NCI-H510A treated with DMSO at 0.1 percent for 48 hours (cell line): ENCODE data around the gene AAMP.

Experiments used
- DNase-seq: peaks from one replicate; lab custom pipeline; 2025; lab: John Stamatoyannopoulos, UW

The AAMP gene

DNA sequence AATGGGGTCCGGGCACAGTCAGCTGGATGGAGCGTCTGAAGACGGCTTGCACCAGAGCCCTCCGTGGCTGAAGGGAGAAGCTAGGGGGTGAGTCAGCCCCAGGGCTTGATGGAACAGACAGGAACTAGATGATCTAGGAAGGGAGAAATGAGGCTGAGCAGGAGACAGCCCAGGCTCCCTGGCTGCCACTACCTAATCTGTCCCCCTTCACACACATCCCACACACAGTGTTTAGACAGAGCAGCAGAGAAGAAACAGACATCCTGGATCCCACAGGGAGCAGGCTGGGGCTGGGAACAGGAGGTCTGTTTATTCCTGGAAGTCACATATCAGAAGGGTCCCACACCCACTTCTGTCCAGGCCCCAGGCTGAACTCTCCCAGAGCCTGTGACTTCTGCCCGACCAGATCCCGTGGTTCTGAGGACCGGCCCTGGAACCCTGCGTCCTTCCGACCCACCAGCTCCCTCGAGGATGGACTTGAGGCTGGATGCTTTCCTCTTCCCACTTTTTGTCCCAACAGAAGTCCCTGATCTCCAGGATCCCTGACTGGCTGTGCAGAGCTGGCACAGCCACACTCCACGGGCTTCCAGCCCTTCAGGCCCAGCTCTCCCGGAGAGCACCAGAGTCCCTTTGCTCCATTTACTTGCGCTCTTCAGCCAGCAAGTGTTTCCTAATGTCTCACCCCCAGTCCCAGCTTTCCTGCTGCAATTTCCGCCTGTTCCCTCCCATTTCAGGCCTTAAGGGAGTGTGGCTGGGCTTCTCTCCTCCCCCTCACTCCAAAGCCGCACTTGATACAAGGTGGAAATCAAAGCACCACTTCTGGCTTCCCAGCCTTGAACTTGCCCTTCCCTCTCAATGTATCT is 10.6 kb downstream of the AAMP start:
- no peak for DNase-seq

DNA sequence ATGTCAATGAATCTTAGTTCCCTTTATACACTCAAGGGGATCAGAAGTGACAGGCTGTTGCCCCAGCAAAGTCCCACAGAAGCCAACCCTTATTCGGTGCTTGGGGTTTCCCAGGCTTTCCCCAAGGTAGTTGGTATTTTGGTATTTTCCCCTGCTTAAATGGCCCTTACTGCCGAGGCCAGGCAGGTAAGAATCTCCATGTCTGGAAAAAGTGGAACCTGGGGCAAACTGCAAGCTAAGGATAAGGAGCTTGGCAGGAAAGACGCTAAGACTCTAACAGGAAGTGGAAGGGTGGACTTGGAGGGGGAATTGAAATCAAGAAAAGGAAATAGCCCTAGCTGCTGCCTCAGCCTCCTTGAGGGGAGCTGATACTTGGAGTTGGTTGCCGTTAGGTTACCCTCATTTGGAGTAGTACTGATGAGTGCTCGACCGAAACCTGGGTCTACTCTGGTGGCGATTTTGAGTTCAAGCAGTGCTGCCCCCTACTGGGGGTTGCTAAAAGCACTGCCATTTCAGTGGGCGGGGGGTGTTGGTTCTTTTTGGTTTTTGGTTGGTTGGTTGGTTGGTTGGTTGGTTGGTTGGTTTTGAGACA is 12.5 kb downstream of the AAMP start:
- peak; percentile 19 for DNase-seq

DNA sequence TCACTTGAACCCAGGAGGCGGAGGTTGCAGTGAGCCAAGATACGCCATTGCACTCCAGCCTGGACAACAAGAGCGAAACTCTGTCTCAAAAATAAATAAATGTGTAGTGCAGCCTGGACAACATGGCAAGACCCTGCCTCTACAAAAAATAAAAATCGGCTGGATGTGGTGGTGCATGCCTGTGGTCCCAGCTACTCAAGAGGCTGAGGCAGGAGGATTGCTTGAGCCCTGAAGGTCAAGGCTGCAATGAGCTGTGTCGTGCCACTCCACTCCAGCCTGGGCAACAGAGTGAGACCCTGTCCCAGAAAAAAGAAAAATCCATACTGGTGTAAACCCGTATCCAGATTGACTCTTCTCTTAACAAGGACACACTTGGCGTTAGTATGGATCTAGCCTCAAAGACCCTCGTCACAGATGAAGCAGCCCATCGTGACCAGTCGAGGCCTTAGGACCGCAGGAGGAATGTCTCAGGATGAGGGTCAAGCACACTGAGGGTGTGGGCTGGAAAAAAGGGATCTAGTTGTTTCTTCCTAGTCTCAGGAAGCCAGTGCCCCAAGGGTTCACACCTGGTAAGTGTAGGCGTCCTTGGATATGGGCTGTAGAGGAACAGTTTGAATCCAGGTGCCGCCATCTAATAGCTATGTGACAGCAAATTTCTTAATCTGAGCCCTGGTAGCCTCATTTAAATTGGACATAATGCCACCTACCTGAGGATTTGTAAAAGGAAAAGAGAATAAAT is 13.2 kb downstream of the AAMP start:
- no peak for DNase-seq

DNA sequence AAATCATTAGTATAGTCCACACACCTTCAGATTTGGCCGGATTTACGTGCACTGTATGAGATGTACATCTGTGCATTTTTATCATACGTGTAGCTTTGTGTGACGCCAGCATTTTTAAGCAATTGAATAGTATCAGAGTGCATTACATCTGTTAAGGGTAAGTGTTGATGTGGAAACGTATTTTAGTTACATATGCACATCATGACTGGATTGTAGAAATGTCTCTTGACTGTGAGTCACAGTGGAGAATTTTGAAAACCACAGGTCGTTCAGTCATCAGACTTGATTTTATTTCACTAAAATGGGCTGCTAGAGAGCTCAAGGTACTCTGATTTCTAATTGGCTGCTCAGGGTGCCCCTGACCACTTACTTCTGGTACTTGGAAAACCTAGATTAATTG is 14.5 kb downstream of the AAMP start:
- DNase-seq = no peak

DNA sequence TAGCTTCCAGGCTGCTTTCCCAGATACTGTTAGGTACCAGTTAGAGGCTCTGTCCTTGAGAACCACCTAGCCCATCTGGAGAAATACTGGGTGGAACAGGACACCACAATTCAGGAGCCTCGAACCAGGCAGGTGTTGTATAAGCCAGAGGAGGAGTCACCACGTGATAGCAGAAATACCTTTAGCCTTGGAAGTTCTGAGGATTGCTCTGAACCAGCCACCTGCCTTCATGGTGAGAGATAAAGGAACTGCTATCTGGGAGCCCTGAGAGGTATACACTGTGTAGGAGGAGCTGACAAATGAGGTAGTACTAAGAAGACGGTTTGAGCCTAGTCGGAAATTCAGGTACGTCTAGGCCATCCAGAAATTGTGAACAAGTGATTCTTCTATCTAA is 16.7 kb downstream of the AAMP start:
- no peak for DNase-seq

DNA sequence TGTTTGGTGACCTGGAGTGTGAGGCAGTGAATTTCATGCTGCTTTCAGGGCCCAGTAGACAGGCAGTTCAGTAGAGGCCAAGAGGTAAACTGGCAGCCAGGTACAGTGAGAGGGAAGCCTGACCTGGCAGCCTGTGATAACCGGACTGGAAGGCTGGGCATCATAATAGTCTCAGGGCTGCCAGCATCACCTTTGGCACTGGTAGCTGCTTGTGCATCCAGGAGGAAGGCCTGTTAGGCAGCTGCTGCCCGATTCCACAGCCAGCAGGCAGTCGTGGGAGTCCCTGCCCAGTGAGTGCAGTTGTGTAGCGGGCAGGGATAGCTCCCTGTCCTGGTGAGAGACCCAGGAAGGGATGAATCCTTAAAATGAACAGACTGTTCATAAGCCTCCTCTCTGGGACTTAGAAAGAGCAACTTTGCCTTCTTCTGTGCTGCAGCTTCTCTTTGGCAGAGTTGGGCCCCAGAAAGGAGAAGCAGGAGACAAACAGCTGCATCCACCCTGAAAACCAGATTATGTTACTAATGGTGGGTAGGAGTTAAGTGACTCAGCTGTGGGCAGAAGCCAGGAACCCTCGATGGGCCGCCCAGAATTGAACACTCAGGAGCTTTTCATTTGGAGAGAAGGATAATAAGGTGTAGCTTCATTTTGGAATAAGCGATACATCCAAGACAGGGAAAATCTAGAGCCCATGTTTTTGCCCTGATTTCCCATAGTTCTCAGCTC is 17.3 kb downstream of the AAMP start:
- no peak for DNase-seq

DNA sequence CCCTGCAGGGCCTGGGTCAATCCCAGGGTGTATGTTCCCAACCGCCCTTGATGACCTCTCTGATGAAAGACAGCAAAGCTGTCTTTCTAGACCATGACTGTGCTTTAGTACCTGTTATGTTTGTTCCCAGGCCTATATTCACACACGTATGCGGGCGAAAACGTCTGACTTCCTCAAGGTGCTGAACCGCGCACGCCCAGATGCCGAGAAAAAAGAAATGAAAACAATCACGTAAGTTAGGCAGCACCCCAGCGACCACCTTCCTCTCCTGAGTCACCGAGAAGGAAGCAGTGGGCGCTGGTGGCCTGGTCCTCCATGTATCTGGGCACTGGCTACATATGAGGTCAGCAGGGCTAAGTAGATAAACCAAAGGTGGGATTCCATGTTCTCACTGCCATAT is 20.2 kb downstream of the AAMP start:
- no peak for DNase-seq

DNA sequence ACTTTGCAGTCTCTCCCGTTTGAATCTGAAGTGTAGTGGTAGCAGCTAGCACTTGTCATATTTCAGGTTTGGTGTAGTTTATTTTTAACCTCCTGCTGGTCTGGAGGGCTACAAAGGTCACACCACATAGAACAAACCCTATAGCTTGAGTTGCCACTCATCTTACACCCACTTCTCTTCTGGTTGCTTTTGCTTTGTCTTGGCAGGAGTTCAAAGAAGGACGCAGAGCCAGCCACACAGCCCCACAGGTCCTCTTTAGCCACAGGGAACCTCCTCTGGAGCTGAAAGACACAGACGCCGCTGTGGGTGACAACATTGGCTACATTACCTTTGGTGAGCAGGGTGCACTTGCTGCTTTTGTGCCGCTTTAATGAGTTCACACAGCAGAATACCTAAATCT is 24.7 kb downstream of the AAMP start:
- peak; percentile 6 for DNase-seq

DNA sequence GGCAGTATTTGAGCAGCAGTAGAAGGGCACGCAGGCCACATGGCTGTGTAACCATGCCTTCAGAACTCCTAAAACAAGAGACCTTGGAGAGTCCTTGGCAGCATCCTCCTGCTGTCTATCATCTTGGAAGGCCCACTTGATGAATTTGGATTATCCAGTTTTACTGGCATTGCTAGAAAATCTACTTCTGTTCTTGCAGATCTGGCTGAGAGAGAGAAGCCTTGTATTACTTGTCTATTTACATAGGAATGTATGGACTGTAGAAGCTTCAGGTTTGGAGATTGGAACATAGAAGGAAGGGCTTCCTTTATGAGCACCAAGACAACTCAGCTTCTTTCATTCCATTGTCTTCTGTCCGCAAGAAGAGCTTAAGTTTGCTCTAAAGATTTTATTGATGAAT is 25.3 kb downstream of the AAMP start:
- DNase-seq = no peak

DNA sequence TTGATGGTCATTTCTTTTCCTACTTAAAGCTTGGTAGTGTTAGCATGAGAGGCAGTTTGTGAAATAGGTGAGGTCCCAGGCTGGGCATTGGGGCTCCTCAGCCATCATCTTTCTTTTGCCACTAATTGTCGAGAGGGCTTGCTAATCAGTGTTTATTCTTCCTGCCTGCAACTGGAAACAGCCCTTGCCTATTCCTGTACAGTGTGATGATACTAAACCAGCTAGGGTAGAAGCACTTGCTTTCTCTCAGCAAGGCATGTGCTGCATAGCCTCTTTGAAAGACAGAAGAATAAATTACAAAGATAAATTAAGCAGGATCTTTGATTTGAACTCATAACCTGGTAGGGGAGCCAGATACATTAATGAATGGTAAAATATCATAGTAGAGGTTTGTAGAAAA is 25.7 kb downstream of the AAMP start:
- no peak for DNase-seq

DNA sequence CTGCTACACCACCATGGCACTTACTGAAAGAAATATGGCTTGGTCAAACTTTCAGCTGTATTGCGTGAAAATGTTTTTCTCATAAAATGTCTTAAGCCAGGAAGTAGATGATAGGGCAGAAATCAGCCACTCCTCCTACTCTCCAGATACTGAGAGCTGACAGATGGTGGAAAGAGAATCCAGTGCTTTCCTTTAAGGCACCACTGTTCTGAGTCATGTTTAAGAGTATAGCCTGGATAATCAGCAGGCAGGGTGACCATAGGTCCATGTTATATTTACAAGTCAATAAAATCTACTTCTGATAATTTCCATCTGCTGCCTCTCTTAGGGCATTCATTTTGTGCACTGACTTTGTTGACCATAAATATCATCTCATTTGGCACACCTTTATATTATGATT is 31.1 kb downstream of the AAMP start:
- DNase-seq = no peak

DNA sequence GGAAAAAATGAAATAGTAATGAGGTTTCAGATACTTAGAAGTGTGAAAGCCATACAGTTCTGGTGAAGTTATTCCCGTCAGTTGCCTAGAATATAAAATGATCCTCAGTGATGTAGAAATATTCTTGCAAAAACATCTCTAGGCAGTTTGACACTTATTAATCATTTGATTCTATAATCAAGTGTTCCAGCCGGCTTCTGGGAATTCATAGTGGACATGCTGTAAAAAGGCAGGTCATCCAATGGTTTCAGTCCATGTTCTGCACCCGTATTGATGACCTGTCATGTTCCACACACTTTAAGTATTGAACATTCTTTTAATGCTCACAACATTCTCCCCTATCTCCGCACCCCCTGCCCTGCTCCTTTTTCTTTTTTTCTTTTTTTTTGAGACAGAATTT is 33.1 kb downstream of the AAMP start:
- DNase-seq = no peak

DNA sequence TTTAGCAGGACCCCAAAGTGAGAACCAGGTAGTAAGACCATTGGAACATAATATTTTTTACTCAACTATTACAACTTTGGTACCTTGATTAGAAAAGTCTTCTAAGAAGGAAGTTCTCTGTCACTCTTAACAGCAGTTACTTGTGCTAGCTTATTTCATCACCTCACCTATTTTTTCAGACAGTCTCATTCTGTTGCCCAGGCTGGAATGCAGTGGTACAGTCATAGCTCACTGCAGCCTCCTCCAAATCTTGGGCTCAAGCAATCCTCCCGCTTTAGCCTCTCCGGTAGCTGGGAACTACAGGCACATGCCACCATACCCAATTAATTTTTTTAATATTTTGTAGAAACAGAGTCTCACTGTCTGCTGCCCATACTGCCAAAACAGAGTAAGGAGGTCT is 34.9 kb downstream of the AAMP start:
- DNase-seq = no peak

DNA sequence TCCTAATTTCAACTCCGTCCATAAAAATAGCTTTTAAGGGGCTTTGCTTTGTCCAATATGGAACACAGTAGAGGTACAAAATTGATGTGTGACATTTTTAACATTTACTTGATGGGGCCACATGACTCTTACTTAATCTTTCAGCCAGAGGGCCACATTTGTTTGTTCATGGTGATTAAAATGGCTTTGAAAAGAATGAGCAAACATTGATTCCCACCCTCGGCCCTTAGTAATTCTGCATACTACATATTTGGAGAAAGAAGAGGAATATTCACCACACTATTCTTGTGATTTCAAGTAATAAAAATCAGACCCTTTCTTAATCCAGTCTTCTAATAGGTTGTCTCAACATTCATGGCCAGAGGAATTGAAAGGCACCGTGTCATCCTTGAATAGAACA is 35.4 kb downstream of the AAMP start:
- no peak for DNase-seq

DNA sequence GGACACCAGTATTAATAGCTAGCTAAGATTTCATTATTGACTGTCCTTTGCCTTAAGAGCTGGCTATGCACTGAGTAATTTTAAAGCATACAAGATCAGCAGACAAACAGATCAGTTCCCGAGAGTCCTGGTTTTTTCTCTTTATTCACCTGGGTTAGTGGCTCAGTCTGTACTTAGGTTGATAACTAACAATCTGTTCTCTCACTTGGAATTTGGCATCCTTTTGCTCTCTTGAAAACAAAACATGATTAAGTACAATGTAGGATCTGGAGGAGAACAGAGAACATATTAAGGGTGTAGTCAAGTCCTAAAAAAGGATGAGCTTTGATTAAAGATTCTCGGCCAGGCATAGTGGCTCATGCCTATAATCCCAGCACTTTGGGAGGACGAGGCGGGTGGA is 36.4 kb downstream of the AAMP start:
- DNase-seq = no peak

DNA sequence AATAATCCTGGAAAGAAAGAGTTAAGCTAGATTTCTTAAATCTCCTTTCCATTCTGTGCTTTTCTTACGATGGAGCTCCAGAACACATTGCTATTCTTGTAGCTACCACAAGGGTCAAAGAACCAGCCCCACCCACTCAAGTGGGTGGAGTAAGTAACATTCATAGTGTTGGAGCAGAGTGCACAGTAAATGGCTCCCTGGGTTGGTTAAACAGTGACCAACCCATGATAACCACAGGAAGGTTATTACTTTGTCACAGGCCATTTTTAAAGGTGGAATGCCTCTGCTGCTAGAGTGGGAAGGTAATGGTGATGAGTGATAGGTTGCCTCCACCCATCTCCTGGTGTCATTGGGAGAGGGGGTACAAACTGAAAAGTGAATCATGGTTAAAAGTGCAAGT is 39.1 kb downstream of the AAMP start:
- no peak for DNase-seq

DNA sequence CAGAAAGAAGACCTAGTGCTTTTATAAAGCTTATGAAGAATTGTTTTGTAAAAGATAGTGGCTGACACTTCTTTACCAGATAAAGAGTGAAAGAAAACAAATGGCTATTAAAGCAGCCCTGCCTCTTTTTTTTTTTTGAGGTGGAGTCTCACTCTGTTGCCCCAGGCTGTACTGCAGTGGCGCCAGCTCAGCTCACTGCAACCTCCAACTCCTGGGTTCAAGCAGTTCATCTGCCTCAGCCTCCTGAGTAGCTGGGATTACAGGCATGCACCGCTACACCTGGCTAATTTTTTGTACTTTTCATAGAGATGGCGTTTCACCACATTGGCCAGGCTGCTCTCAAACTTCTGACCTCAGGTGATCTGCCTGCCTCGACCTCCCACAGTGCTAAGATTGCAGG is 40.1 kb downstream of the AAMP start:
- no peak for DNase-seq

DNA sequence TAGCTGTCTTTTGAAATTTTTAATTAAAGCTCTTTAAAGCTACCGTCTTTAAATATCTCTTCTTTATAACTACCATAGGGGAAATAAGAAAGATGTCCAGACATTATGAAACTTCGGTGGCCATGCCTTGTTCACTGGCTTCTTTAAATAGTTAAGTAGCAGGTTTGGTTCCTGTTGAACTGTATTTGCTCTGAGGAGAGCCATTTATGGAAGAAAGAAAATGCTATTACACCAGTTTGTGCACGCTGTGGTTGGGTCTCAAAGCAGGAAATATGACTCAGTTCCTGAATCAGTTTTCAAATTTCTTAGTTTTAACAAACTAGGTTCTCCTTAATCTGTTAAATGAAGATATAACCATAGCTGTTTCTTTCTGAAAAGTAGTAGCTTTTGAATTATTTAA is 40.7 kb downstream of the AAMP start:
- DNase-seq = no peak

DNA sequence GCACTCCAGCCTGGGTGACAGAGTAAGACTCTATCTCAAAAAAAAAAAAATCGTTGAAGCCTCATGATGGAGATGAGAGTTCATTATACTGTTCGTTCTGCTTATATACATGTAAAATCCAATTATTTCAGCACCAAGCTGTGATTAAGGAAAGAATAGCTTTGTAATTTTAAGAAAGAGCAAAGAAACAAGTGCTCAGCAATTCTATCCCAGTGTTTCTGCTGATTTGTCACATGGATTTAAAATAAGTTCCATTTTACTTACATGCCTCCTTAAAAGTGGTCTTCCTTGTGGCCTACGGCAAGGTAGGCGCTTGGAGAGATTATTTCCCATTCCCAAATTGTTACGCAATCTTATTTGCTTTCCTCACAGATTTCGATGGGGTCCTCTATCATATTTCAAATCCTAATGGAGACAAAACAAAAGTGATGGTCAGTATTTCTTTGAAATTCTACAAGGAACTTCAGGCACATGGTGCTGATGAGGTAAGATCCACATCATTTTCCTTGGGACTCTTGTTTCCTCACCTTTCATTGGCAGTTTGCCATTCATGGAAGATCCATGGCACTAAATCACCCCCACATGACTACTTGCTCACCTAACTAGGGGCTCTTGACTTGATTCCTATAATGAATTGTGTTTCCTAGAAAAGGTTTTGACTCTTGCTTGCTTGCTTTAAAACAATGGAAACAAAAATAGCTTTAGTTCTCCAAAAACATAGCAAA is 41.4 kb downstream of the AAMP start:
- no peak for DNase-seq

DNA sequence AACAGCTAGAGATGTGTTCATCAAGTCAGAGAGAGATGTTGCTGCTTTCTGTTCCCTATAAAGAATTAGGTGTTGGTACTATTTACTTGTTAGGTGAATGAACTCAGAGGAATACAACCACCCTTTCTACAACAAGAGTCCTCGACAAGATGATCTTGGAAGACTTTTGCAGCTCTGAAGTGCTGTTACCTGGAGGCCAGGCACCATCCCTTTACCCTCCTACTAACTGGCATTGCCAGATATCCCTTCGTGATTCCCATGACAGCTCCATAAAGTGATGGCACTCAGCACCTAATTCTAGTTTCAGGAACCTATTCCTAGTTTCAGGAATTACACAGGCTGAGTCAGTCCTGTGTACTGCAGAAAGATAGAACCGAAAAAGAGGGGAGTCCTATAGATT is 43.0 kb downstream of the AAMP start:
- no peak for DNase-seq

DNA sequence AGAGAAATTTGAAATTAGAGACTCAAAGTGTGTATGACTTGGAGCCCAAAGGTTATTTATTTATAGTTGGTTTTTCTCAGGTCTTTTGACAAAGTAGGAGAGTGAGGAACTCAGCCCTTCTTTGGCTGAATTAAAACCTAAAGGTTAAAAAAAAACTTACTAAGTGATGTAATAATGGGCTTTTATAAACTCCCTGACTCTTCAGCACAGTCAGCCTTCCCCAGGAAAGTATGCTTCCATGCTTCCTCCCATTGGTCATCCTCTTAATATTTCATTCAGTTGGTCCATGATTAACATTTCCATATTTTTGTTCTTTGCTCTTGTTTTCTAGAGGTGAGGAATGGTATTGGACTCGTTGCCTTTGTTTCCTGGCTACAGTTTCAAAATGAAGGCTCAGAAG is 45.8 kb downstream of the AAMP start:
- no peak for DNase-seq

DNA sequence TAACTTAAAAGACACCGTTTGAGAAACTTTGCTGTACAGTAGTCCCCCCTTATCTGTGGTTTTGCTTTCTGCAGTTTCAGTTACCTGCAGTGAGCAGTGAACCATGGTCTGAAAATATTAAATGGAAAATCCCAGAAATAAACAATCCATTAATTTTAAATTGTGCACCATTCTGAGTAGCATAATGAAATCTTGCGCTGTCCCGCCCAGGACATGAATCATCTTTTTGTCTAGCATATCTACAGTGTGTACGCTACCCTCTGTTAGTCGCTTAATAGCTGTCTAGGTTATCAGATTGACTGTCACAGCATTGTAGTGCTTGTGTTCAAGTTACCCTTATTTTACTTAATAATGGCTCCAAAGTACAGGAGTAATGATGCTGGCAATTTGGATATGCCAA is 46.9 kb downstream of the AAMP start:
- DNase-seq = no peak
